SK-N-SH treated with all-trans-retinoic acid at 6 μM for 48 hours (cell line): Measurements from ENCODE around the gene TSGA10IP.

Experiments used
- PPARA ChIP-seq: fragments of 250-450 bp; sonication (Bioruptor Pico); IDR thresholded peaks from 2 replicates; pipeline ENCODE4 v1.5.0; 2020; ENCODE audit warnings: mild to moderate bottlenecking, borderline replicate concordance
- RARB ChIP-seq: fragments of 250-450 bp; sonication (Bioruptor Pico); IDR thresholded peaks from 2 replicates; pipeline ENCODE4 v1.8.0; 2021; ENCODE audit warnings: mild to moderate bottlenecking, moderate library complexity
- TCF4 ChIP-seq: fragments of 250-450 bp; sonication (Bioruptor Pico); IDR thresholded peaks from 2 replicates; pipeline ENCODE4 v1.8.0; 2021; ENCODE audit warnings: mild to moderate bottlenecking, moderate library complexity, borderline replicate concordance
- TOX ChIP-seq: fragments of 250-450 bp; sonication (Bioruptor Pico); IDR thresholded peaks from 2 replicates; pipeline ENCODE4 v1.8.0; 2021; ENCODE audit warnings: mild to moderate bottlenecking, moderate library complexity, borderline replicate concordance
- ZC3H10 ChIP-seq: fragments of 250-450 bp; sonication (Bioruptor Pico); IDR thresholded peaks from 2 replicates; pipeline ENCODE4 v1.5.1; 2021; ENCODE audit warnings: mild to moderate bottlenecking, moderate library complexity
- ZFP3 ChIP-seq: fragments of 250-450 bp; sonication (Bioruptor Pico); IDR thresholded peaks from 2 replicates; pipeline ENCODE4 v1.5.0; 2020; ENCODE audit warnings: mild to moderate bottlenecking, moderate library complexity
- ZNF565 ChIP-seq: fragments of 450-650 bp; formaldehyde crosslinking; conservative IDR thresholded peaks from 2 replicates; pipeline ENCODE4 v1.5.0; 2020; ENCODE audit warnings: low read depth, mild to moderate bottlenecking, moderate library complexity
- ZNF70 ChIP-seq: fragments of 450-650 bp; formaldehyde crosslinking; IDR thresholded peaks from 2 replicates; pipeline ENCODE4 v1.5.0; 2020; ENCODE audit warnings: mild to moderate bottlenecking, moderate library complexity
- ZNF8 ChIP-seq: fragments of 450-650 bp; formaldehyde crosslinking; IDR thresholded peaks from 2 replicates; pipeline ENCODE4 v1.5.0; 2020; ENCODE audit warnings: mild to moderate bottlenecking, moderate library complexity
- TF ChIP-seq, protein P1 (sequence below): fragments of 250-450 bp; sonication (Bioruptor Pico); IDR thresholded peaks from 2 replicates; pipeline ENCODE4 v1.8.0; 2021; ENCODE audit warnings: low read depth, mild to moderate bottlenecking, moderate library complexity, borderline replicate concordance
- TF ChIP-seq, protein P2 (sequence below): fragments of 250-450 bp; sonication (Bioruptor Pico); IDR thresholded peaks from 2 replicates; pipeline ENCODE4 v1.8.0; 2020; ENCODE audit warnings: mild to moderate bottlenecking, moderate library complexity, borderline replicate concordance
- TF ChIP-seq, protein P3 (sequence below): fragments of 250-450 bp; sonication (Bioruptor Pico); IDR thresholded peaks from 2 replicates; pipeline ENCODE4 v1.5.1; 2020; ENCODE audit warnings: low read depth, mild to moderate bottlenecking, moderate library complexity

DNA sequence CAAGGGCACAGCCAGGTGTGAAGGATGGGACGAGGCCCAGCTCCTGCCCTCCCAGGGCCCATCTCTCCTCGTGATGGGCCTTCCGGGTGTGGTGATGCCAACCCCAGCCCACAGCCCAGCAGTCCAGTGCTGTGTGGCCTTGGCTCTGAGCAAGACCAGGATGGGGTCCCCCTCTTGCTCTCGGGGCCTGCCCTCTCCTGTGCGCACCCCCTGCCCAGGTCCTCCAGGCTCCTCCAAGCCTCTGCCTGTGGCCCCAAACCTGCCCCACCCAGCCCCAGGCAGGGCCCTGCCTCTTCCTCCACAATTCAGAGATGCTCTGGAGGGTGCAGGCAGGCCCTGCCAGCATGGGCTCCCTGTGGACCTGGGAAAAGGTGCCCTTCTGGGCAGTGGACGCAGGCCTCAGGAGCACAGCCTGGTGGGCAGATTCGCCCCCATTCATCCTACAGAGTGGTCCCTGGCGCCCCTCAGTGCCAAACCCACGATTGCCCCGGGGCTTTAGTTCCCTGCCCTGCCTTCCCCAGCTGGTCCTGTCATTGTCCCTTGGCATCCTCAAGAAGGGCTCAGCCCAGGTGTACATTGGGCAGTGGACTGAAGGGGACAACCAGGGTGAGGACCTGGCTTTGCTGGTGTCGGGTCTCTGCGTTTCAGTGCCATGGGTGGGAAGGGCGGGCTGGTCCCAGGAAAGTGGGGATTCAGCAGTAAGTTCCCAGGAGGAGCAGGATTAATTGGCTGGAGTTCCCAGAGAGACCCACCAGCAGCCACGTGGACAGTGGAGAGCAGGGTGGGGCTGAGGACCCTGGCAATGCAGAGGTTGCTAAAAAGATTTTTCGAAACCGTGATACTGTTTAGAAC is 36.9 kb downstream of the TSGA10IP start:
- TF ChIP-seq, protein P1, sequence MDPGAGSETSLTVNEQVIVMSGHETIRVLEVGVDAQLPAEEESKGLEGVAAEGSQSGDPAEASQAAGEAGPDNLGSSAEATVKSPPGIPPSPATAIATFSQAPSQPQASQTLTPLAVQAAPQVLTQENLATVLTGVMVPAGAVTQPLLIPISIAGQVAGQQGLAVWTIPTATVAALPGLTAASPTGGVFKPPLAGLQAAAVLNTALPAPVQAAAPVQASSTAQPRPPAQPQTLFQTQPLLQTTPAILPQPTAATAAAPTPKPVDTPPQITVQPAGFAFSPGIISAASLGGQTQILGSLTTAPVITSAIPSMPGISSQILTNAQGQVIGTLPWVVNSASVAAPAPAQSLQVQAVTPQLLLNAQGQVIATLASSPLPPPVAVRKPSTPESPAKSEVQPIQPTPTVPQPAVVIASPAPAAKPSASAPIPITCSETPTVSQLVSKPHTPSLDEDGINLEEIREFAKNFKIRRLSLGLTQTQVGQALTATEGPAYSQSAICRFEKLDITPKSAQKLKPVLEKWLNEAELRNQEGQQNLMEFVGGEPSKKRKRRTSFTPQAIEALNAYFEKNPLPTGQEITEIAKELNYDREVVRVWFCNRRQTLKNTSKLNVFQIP, result no peak
- TF ChIP-seq ZFP3, result no peak
- TF ChIP-seq, protein P2, sequence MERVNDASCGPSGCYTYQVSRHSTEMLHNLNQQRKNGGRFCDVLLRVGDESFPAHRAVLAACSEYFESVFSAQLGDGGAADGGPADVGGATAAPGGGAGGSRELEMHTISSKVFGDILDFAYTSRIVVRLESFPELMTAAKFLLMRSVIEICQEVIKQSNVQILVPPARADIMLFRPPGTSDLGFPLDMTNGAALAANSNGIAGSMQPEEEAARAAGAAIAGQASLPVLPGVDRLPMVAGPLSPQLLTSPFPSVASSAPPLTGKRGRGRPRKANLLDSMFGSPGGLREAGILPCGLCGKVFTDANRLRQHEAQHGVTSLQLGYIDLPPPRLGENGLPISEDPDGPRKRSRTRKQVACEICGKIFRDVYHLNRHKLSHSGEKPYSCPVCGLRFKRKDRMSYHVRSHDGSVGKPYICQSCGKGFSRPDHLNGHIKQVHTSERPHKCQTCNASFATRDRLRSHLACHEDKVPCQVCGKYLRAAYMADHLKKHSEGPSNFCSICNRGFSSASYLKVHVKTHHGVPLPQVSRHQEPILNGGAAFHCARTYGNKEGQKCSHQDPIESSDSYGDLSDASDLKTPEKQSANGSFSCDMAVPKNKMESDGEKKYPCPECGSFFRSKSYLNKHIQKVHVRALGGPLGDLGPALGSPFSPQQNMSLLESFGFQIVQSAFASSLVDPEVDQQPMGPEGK, result no peak
- no peak for TF ChIP-seq ZC3H10 (CRISPR knock-in tag)
- TF ChIP-seq TOX (CRISPR knock-in tag), result no peak
- no peak for TF ChIP-seq ZNF8 (CRISPR knock-in tag)
- no peak for TF ChIP-seq ZNF565
- TF ChIP-seq TCF4, result no peak
- no peak for TF ChIP-seq PPARA (CRISPR knock-in tag)
- TF ChIP-seq, protein P3, sequence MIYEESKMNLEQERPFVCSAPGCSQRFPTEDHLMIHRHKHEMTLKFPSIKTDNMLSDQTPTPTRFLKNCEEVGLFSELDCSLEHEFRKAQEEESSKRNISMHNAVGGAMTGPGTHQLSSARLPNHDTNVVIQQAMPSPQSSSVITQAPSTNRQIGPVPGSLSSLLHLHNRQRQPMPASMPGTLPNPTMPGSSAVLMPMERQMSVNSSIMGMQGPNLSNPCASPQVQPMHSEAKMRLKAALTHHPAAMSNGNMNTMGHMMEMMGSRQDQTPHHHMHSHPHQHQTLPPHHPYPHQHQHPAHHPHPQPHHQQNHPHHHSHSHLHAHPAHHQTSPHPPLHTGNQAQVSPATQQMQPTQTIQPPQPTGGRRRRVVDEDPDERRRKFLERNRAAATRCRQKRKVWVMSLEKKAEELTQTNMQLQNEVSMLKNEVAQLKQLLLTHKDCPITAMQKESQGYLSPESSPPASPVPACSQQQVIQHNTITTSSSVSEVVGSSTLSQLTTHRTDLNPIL (CRISPR knock-in tag), result no peak
- no peak for TF ChIP-seq RARB (CRISPR knock-in tag)
- no peak for TF ChIP-seq ZNF70
